HCT116 (cell line): ENCODE measurements around the gene SRL. TPM values are rescaled to one million over a fixed set of nuclear protein-coding genes. Genes with fewer than 3 reads are reported as not detected.

ENCODE experiments used
- ATAC-seq: fragments of 200-7000 bp; cut with Tn5 transposase; 2 replicates; pipeline ENCODE4 v1.9.1; 2020; ENCODE audit warnings: mild to moderate bottlenecking, moderate library complexity
- BruUV-seq: library from RNA; stranded (reverse); fragments of 400-500 nt; replicated peaks from 2 replicates; lab custom pipeline; 2021; lab: Mats Ljungman, UMichigan
- CTCF ChIA-PET: fragments of 300-600 bp; sonication (Branson Sonifier 250); formaldehyde crosslinking; loops from one replicate; lab custom pipeline; 2021; ENCODE audit warnings: antibody characterized with exemption; lab: Charles Lee
- POLR2A ChIA-PET: fragments of 300-600, 350-600 bp; sonication (Branson Sonifier 250); formaldehyde crosslinking; loops from one replicate; lab custom pipeline; 2021; ENCODE audit warnings: antibody characterized with exemption; lab: Charles Lee
- RAD21 ChIA-PET, 2 experiments: fragments of 300-600 bp; sonication (Branson Sonifier 250); formaldehyde crosslinking; loops; one replicate each; lab custom pipeline; 2023; ENCODE audit warnings: low total read pairs in 2 of 2; ENCODE audit not compliant: uncharacterized antibody in 2 of 2, unreplicated experiment in 2 of 2, low non-redundant PET in 1 of 2; lab: Charles Lee
- DNase-seq: peaks from one replicate; pipeline ENCODE4 v3.0.0-alpha.2; 2010; ENCODE audit warnings: low read depth, low spot score
- H2AFZ ChIP-seq: fragments of 200-600 bp; shearing (Covaris generic), sonication (generic); 2 replicates; pipeline ENCODE4 v1.6.1; 2017; ENCODE audit warnings: low read depth, mixed run types, mixed read lengths, antibody characterized with exemption, low read length; ENCODE audit not compliant: poor library complexity, severe bottlenecking
- H3K27ac ChIP-seq: 2 replicates; pipeline ENCODE4 v1.5.1; 2012; ENCODE audit warnings: low read depth, low read length
- H3K27me3 ChIP-seq: fragments of 200-600 bp; sonication (generic); 2 replicates; pipeline ENCODE4 v1.6.1; 2016; ENCODE audit warnings: mixed run types, low read length, mixed read lengths; ENCODE audit not compliant: insufficient read depth
- H3K36me3 ChIP-seq, 2 experiments: fragments of 200-500 bp in 1 of 2; fragments of 200-600 bp in 1 of 2; sonication (Bioruptor generic) in 1 of 2; sonication (generic) in 1 of 2; 2 replicates each; pipeline versions ENCODE4 v1.5.1 to v1.6.1; 2014 to 2016; ENCODE audit warnings: low read length in 2 of 2, inconsistent platforms in 1 of 2, mixed read lengths in 1 of 2, mixed run types in 1 of 2; ENCODE audit not compliant: insufficient read depth in 2 of 2, control insufficient read depth in 1 of 2
- H3K4me1 ChIP-seq, 2 experiments: fragments of 200-600 bp in 1 of 2; sonication (generic) in 1 of 2; 2 replicates each; pipeline versions ENCODE4 v1.5.1 to v1.6.1; 2012 to 2017; ENCODE audit warnings: low read length in 2 of 2, inconsistent platforms in 1 of 2, mild to moderate bottlenecking in 1 of 2, mixed read lengths in 1 of 2, mixed run types in 1 of 2, moderate library complexity in 1 of 2; ENCODE audit not compliant: insufficient read depth in 2 of 2, control insufficient read depth in 1 of 2
- H3K4me2 ChIP-seq: fragments of 200-600 bp; sonication (generic); 2 replicates; pipeline ENCODE4 v1.6.1; 2017; ENCODE audit warnings: mixed run types, low read length, mixed read lengths
- H3K4me3 ChIP-seq, 2 experiments: fragments of 200-600 bp in 1 of 2; sonication (generic) in 1 of 2; replicated peaks in 1 of 2; 2 replicates each; pipeline ENCODE4 v1.5.1; 2011 to 2016; ENCODE audit warnings: low read length in 2 of 2, control low read depth in 1 of 2, low read depth in 1 of 2, mild to moderate bottlenecking in 1 of 2, mixed read lengths in 1 of 2, mixed run types in 1 of 2
- H3K79me2 ChIP-seq: fragments of 200-600 bp; sonication (generic); 2 replicates; pipeline ENCODE4 v1.6.1; 2017; ENCODE audit warnings: mild to moderate bottlenecking, mixed run types, low read length, moderate library complexity, mixed read lengths; ENCODE audit not compliant: insufficient read depth
- H3K9ac ChIP-seq: fragments of 200-600 bp; sonication (generic); 2 replicates; pipeline ENCODE4 v1.6.1; 2016; ENCODE audit warnings: low read length, mixed read lengths
- H3K9me2 ChIP-seq: fragments of 200-600 bp; sonication (generic), shearing (Covaris generic); 2 replicates; pipeline ENCODE4 v1.6.1; 2017; ENCODE audit warnings: mixed run types, mild to moderate bottlenecking, moderate library complexity; ENCODE audit not compliant: insufficient read depth
- H3K9me3 ChIP-seq, 2 experiments: fragments of 200-500 bp in 1 of 2; fragments of 200-600 bp in 1 of 2; sonication (Bioruptor generic) in 1 of 2; sonication (generic) in 1 of 2; 2 replicates each; pipeline ENCODE4 v1.6.1; 2014 to 2017; ENCODE audit warnings: low read length in 2 of 2, mixed read lengths in 2 of 2, inconsistent platforms in 1 of 2, low read depth in 1 of 2, mild to moderate bottlenecking in 1 of 2, mixed run types in 1 of 2, moderate library complexity in 1 of 2; ENCODE audit not compliant: control insufficient read depth in 1 of 2, insufficient read depth in 1 of 2
- H4K20me1 ChIP-seq: fragments of 200-600 bp; sonication (generic), shearing (Covaris generic); 2 replicates; pipeline ENCODE4 v1.6.1; 2017; ENCODE audit warnings: mixed run types, mild to moderate bottlenecking, moderate library complexity; ENCODE audit not compliant: insufficient read depth
- ATF3 ChIP-seq: IDR thresholded peaks from 2 replicates; pipeline ENCODE4 v1.6.1; 2012
- CBX3 ChIP-seq: IDR thresholded peaks from 2 replicates; pipeline ENCODE4 v1.6.1; 2012; ENCODE audit warnings: low read depth
- CEBPB ChIP-seq: IDR thresholded peaks from 2 replicates; pipeline ENCODE4 v1.6.1; 2012; ENCODE audit warnings: low read depth
- CTCF ChIP-seq, 3 experiments: fragments of 200-600 bp in 1 of 3; sonication (generic) in 1 of 3; IDR thresholded peaks in 2 of 3; conservative IDR thresholded peaks in 1 of 3; 2 replicates each; pipeline ENCODE4 v1.5.1; 2012 to 2017; ENCODE audit warnings: low read depth in 2 of 3, low read length in 2 of 3, antibody characterized with exemption in 1 of 3, borderline replicate concordance in 1 of 3, control low read depth in 1 of 3, mild to moderate bottlenecking in 1 of 3, mixed read lengths in 1 of 3, mixed run types in 1 of 3, moderate library complexity in 1 of 3; ENCODE audit not compliant: insufficient read depth in 1 of 3
- EGR1 ChIP-seq: IDR thresholded peaks from 2 replicates; pipeline ENCODE4 v1.6.1; 2012; ENCODE audit warnings: low read depth
- ELF1 ChIP-seq: IDR thresholded peaks from 2 replicates; pipeline ENCODE4 v1.6.1; 2012; ENCODE audit warnings: low read depth, borderline replicate concordance
- EZH2 ChIP-seq: fragments of 200-600 bp; sonication (generic); IDR thresholded peaks from 2 replicates; pipeline ENCODE4 v1.6.1; 2017; ENCODE audit warnings: antibody characterized with exemption, mixed run types
- EZH2phosphoT487 ChIP-seq: fragments of 200-600 bp; IDR thresholded peaks from 2 replicates; pipeline ENCODE4 v1.6.1; 2018; ENCODE audit warnings: antibody characterized with exemption, borderline replicate concordance
- FOSL1 ChIP-seq: IDR thresholded peaks from 2 replicates; pipeline ENCODE4 v1.6.1; 2012; ENCODE audit warnings: low read depth
- JUND ChIP-seq: IDR thresholded peaks from 2 replicates; pipeline ENCODE4 v1.6.1; 2012
- POLR2A ChIP-seq: IDR thresholded peaks from 2 replicates; pipeline ENCODE4 v1.7.0; 2011; ENCODE audit warnings: borderline replicate concordance; ENCODE audit not compliant: insufficient read depth, insufficient read length; ENCODE audit errors: extremely low read depth
- POLR2AphosphoS5 ChIP-seq: IDR thresholded peaks from 2 replicates; pipeline ENCODE4 v1.6.1; 2011; ENCODE audit warnings: mild to moderate bottlenecking, low read depth, low read length, moderate library complexity
- RAD21 ChIP-seq: IDR thresholded peaks from 2 replicates; pipeline ENCODE4 v1.6.1; 2012; ENCODE audit warnings: low read depth, mild to moderate bottlenecking
- REST ChIP-seq: IDR thresholded peaks from 2 replicates; pipeline ENCODE4 v1.6.1; 2012; ENCODE audit warnings: low read depth
- SIN3A ChIP-seq: IDR thresholded peaks from 2 replicates; pipeline ENCODE4 v1.6.1; 2012; ENCODE audit warnings: low read depth
- SP1 ChIP-seq: IDR thresholded peaks from 2 replicates; pipeline ENCODE4 v1.6.1; 2012; ENCODE audit warnings: low read depth
- TCF7L2 ChIP-seq: IDR thresholded peaks from 2 replicates; pipeline ENCODE4 v1.7.0; 2011; ENCODE audit warnings: borderline replicate concordance, inconsistent platforms; ENCODE audit not compliant: insufficient read depth, insufficient read length; ENCODE audit errors: extremely low read depth
- ZBTB33 ChIP-seq: IDR thresholded peaks from 2 replicates; pipeline ENCODE4 v1.6.1; 2011; ENCODE audit warnings: mild to moderate bottlenecking, low read length, moderate library complexity; ENCODE audit not compliant: insufficient replicate concordance; ENCODE audit errors: extremely low read depth
- ZFX ChIP-seq: fragments of 450-650 bp; IDR thresholded peaks from 2 replicates; pipeline ENCODE4 v1.6.1; 2017
- ZNF274 ChIP-seq: fragments of 200-500 bp; sonication (Bioruptor generic); IDR thresholded peaks from 2 replicates; pipeline ENCODE4 v1.6.1; 2014; ENCODE audit warnings: mild to moderate bottlenecking, low read depth, low read length, inconsistent platforms
- intact Hi-C: fragments of 100-400 bp; cut with micrococcal nuclease; formaldehyde crosslinking; loops from 2 replicates; pipeline ENCODE4 v1.10.0; 2022
- total RNA-seq: library from RNA; stranded (reverse); gene quantifications from one replicate; pipeline ENCODE4 v1.2.1, GENCODE V29; 2021; ENCODE audit not compliant: unreplicated experiment

Gene SRL
- total RNA-seq, 1 experiment from 2014 or later, result not detected

- Histone ChIP-seq H3K9me2 (no peaks in the 10 kb centered on the region), H3K79me2 (no peaks in the 10 kb centered on the region), H3K27ac (no peak overlapping the region), H3K4me3 (no peak overlapping the region), H4K20me1 (no peaks in the 10 kb centered on the region), H3K9ac (no peak overlapping the region), H2AFZ (no peak overlapping the region), H3K36me3 (no peaks in the 10 kb centered on the region), H3K4me1 (peaks cover 9 to 10% of the 10 kb centered on the region in 2 experiments), H3K27me3 (no peaks in the 10 kb centered on the region), H3K9me3 (no peaks in the 10 kb centered on the region), H3K4me2 (no peak overlapping the region)
- intact Hi-C loops, result no loop called here
- RAD21 ChIA-PET, result no interaction called here
- DNase-seq, result no peak
- no peak for TF ChIP-seq ZNF274
- TF ChIP-seq ZBTB33, result no peak
- TF ChIP-seq CTCF (IDR thresholded peaks at IDR 0.05 in 2 of 3, conservative IDR thresholded peaks at IDR 0.05 in 1 of 3; ENCODE audit: borderline replicate concordance in 1 of 3, insufficient read depth in 1 of 3, low read depth in 2 of 3, low read length in 2 of 3), result no peak
- no peak for TF ChIP-seq ELF1
- no peak for TF ChIP-seq SP1
- TF ChIP-seq FOSL1, result no peak
- TF ChIP-seq EGR1, result no peak
- TF ChIP-seq POLR2A, result no peak
- TF ChIP-seq EZH2, result no peak
- no peak for TF ChIP-seq TCF7L2
- no peak for TF ChIP-seq SIN3A
- no peak for TF ChIP-seq CEBPB
- TF ChIP-seq REST, result no peak
- TF ChIP-seq POLR2AphosphoS5, result no peak
- TF ChIP-seq JUND, result no peak
- no peak for TF ChIP-seq RAD21
- no peak for TF ChIP-seq EZH2phosphoT487
- TF ChIP-seq ATF3, result no peak
- no peak for TF ChIP-seq CBX3
- no peak for TF ChIP-seq ZFX
- POLR2A ChIA-PET, result no interaction called here
- ATAC-seq, result no peak
- BruUV-seq, result no TSS peak
- CTCF ChIA-PET, result no interaction called here
These were observed 38.1 kb downstream of the SRL start for GRCh38 chr16:4203748-4204147.
